Mucosa of descending colon (tissue), 3 donors: ENCODE results near the gene PLA2G12A. TPM values are rescaled to one million over a fixed set of nuclear protein-coding genes. Genes with fewer than 3 reads are reported as not detected.

Experiments
- ATAC-seq: fragments of 200-7000 bp; cut with Tn5 transposase; one replicate; pipeline ENCODE4 v1.9.1; 2020; ENCODE audit warnings: mild to moderate bottlenecking, moderate library complexity
- DNase-seq, 3 donors: peaks; one replicate each; pipeline ENCODE4 v3.0.0-alpha.2; 2020
- H3K36me3 ChIP-seq: fragments of 200-600 bp; one replicate; pipeline ENCODE4 v1.8.0; 2021; ENCODE audit warnings: low read depth, mild to moderate bottlenecking
- H3K4me1 ChIP-seq: fragments of 200-600 bp; one replicate; pipeline ENCODE4 v1.8.0; 2021; ENCODE audit warnings: low read depth, mild to moderate bottlenecking
- H3K4me3 ChIP-seq: fragments of 200-600 bp; one replicate; pipeline ENCODE4 v1.8.0; 2021; ENCODE audit warnings: mild to moderate bottlenecking
- H3K9me3 ChIP-seq: fragments of 200-600 bp; one replicate; pipeline ENCODE4 v1.8.0; 2021; ENCODE audit warnings: mild to moderate bottlenecking
- intact Hi-C, 2 donors: fragments of 100-400 bp; cut with DNase I in 1 of 2; cut with micrococcal nuclease in 1 of 2; formaldehyde crosslinking; loops; one replicate each; pipeline versions ENCODE4 v1.11.0 to v1.11.1; 2022; cut with DNase I, micrococcal nuclease
- total RNA-seq, 3 donors: library from RNA; stranded (reverse); fragmentation: NEBNext Ultra II Directional in 2 of 3; extraction: Animal tissue kit (Norgen Biotek cat#: 25700) in 2 of 3; gene quantifications; one replicate each; pipeline versions ENCODE4 v1.2.1 to v1.2.4, GENCODE V29; 2021 to 2023
- TF ChIP-seq, protein P1 (sequence below): fragments of 200-600 bp; IDR thresholded peaks from one replicate; pipeline ENCODE4 v1.8.0; 2022; ENCODE audit warnings: antibody characterized with exemption, mild to moderate bottlenecking
- donor health status: DM: no; HTN: no; CAD: no; lungs with moderate emphysema.
- donor health status: DM: no; HTN: no; CAD: no.
- donor health status: DM: no; HTN: yes; CAD: no.

Gene PLA2G12A
- total RNA-seq, 3 donors from 2014 or later = 30.9 to 45.3 (median 43.5) TPM

- no peaks in the 10 kb centered on the region for H3K9me3 ChIP-seq
- no peaks in the 10 kb centered on the region for H3K36me3 ChIP-seq
- ATAC-seq = no peak
- peaks cover 12% of the 10 kb centered on the region for H3K4me1 ChIP-seq
- TF ChIP-seq, protein P1, sequence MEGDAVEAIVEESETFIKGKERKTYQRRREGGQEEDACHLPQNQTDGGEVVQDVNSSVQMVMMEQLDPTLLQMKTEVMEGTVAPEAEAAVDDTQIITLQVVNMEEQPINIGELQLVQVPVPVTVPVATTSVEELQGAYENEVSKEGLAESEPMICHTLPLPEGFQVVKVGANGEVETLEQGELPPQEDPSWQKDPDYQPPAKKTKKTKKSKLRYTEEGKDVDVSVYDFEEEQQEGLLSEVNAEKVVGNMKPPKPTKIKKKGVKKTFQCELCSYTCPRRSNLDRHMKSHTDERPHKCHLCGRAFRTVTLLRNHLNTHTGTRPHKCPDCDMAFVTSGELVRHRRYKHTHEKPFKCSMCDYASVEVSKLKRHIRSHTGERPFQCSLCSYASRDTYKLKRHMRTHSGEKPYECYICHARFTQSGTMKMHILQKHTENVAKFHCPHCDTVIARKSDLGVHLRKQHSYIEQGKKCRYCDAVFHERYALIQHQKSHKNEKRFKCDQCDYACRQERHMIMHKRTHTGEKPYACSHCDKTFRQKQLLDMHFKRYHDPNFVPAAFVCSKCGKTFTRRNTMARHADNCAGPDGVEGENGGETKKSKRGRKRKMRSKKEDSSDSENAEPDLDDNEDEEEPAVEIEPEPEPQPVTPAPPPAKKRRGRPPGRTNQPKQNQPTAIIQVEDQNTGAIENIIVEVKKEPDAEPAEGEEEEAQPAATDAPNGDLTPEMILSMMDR = no peak
- H3K4me3 ChIP-seq = no peak overlapping the region
- no peak for DNase-seq
- intact Hi-C loops = no loop called here
Observed at GRCh38 chr4:109708990-109709389, 20.9 kb downstream of the PLA2G12A start.

- no peaks in the 10 kb centered on the region for H3K9me3 ChIP-seq
- DNase-seq (no peak), ATAC-seq (no peak)
- no peak overlapping the region for H3K4me3 ChIP-seq
- H3K4me1 ChIP-seq = peaks cover 12% of the 10 kb centered on the region
- TF ChIP-seq, protein P1 = no peak
- intact Hi-C loops = no loop called here
- no peaks in the 10 kb centered on the region for H3K36me3 ChIP-seq
Observed at GRCh38 chr4:109708435-109708834, 21.4 kb downstream of the PLA2G12A start.

GRCh38 chr4:109703664-109704361 is 26.1 kb downstream of the PLA2G12A start:
- H3K36me3 ChIP-seq = no peaks in the 10 kb centered on the region
- no peaks in the 10 kb centered on the region for H3K9me3 ChIP-seq
- H3K4me3 ChIP-seq = peak overlapping the region; percentile 48
- ATAC-seq (no peak), DNase-seq (no peak)
- TF ChIP-seq, protein P1 = no peak
- intact Hi-C loops = no loop called here
- H3K4me1 ChIP-seq = peaks cover 46% of the 10 kb centered on the region

GRCh38 chr4:109702950-109703663 is 26.8 kb downstream of the PLA2G12A start, which contains the start of gene CASP6:
TSS of gene CASP6 (minus strand) at chr4:109703445. CDS start at chr4:109703395, 50 bp downstream.
- TF ChIP-seq, protein P1 = peak; percentile 71
- ATAC-seq (peak; percentile 89), DNase-seq (peak; percentile 91 to 95 (median 92))
- peaks cover 49% of the 10 kb centered on the region for H3K4me1 ChIP-seq
- intact Hi-C loops = no loop called here
- peak within 1 kb of the TSS; percentile 48 for H3K4me3 ChIP-seq
- no peaks in the 10 kb centered on the region for H3K9me3 ChIP-seq
- no peaks in the 10 kb centered on the region for H3K36me3 ChIP-seq

DNA sequence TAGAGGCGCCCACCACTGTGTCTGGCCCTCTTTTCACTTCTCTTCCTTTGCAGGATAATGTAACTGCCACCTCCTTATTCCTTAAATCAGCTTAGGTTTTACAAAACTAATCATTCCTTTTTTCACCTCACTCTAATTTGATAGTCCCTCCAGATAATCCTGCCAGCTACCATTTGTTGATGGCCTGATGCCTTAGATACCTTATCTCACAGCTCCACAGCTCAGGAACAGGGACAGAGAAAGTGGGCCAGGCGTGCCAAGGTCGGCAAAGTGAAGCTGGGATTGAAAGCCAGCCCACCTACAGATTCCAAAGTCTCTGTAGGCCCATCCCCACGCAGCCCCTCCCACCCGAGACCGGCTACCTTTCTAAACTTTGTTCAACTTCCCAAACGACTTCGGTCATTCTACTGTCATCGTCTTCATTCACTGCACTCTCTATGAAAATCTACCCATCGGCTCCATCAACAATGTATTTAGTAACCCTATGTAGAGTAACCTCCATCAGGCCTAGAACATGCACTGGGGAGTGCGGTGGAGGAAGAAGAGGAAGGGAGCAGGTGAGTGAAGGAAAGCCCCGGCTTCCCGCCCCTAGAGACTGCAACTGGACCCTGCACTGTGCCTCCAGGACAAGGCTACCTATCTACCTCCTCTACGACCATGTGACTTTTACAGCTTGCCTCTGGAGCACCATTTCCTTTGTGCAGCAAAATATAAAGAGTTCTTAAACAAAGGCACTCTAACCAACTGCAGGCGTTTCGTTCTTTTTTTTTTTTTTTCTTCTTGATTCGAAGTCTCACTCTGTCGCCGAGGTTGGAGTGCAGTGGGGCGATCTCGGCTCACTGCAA is 28.1 kb downstream of the PLA2G12A start:
- TF ChIP-seq, protein P1 = no peak
- peaks cover 45% of the 10 kb centered on the region for H3K4me1 ChIP-seq
- peak in 2 of 3 donors; percentile 60 to 62 for DNase-seq
- no peaks in the 10 kb centered on the region for H3K9me3 ChIP-seq
- H3K36me3 ChIP-seq = no peaks in the 10 kb centered on the region
- intact Hi-C loops = no loop called here
- peak; percentile 55 for ATAC-seq
- no peak overlapping the region for H3K4me3 ChIP-seq
